AG04450 (cell line): Measurements from ENCODE around the gene SSBP4. TPM values are rescaled to one million over a fixed set of nuclear protein-coding genes. Genes with fewer than 3 reads are reported as not detected.
A peak's percentile ranks its signal among the peaks of the same experiment; 100 is the strongest.

Source experiments
- CTCF ChIA-PET: fragments of 300-600, 350-600 bp; formaldehyde crosslinking; extraction: SDS; loops from one replicate; lab custom pipeline; 2022; ENCODE audit warnings: antibody characterized with exemption, inconsistent platforms; lab: Charles Lee
- POLR2A ChIA-PET: fragments of 350-600 bp; formaldehyde crosslinking; extraction: SDS; loops from one replicate; lab custom pipeline; 2021; ENCODE audit warnings: antibody characterized with exemption, inconsistent platforms; lab: Yijun Ruan, JAX
- DNase-seq: peaks from one replicate; pipeline ENCODE4 v3.0.0-alpha.2; 2011; ENCODE audit warnings: low read depth, low spot score
- H3K27ac ChIP-seq: one replicate; pipeline ENCODE4 v1.5.1; 2012; ENCODE audit warnings: low read depth, low read length, control low read depth
- H3K27me3 ChIP-seq: one replicate; pipeline ENCODE4 v1.6.0; 2012; ENCODE audit warnings: low read length; ENCODE audit not compliant: control insufficient read depth, insufficient read depth
- H3K4me3 ChIP-seq: 2 replicates; pipeline ENCODE4 v1.5.1; 2011; ENCODE audit warnings: mild to moderate bottlenecking, low read depth, low read length, control low read depth
- H3K9me3 ChIP-seq: 2 replicates; pipeline ENCODE4 v1.5.1; 2012; ENCODE audit warnings: low read length; ENCODE audit not compliant: control insufficient read depth, insufficient read depth
- CTCF ChIP-seq: IDR thresholded peaks from 2 replicates; pipeline ENCODE4 v1.5.1; 2011; ENCODE audit warnings: low read depth, low read length, control low read depth, inconsistent platforms
- polyA plus RNA-seq: library from polyadenylated mRNA; depleted of rRNA; stranded (reverse); fragments of >200 nt; gene quantifications from 2 replicates; pipeline ENCODE4 v1.2.3, GENCODE V29; 2011

Gene SSBP4
- polyA plus RNA-seq, 1 experiment, result 9.4 TPM

- CTCF ChIA-PET, result no interaction called here
- Histone ChIP-seq H3K27me3 (no peaks in the 10 kb centered on the region), H3K4me3 (no peak overlapping the region), H3K27ac (no peak overlapping the region), H3K9me3 (peaks cover 8% of the 10 kb centered on the region)
- no peak for TF ChIP-seq CTCF
- DNase-seq, result no peak
- POLR2A ChIA-PET, result no interaction called here
Measured at GRCh38 chr19:18456279-18456678, 37.1 kb downstream of the SSBP4 start.

GRCh38 chr19:18456974-18457373 is 37.8 kb downstream of the SSBP4 start:
- CTCF ChIA-PET, result interaction anchor here (0.6 kb wide), 1 partner anchor 116 kb away, joined by 4 read pairs; no protein-coding TSS in a partner anchor
- no peaks in the 10 kb centered on the region for H3K27me3 ChIP-seq
- no peak for DNase-seq
- TF ChIP-seq CTCF, result no peak
- peaks cover 8% of the 10 kb centered on the region for H3K9me3 ChIP-seq
- no peak overlapping the region for H3K27ac ChIP-seq
- H3K4me3 ChIP-seq, result no peak overlapping the region
- POLR2A ChIA-PET, result no interaction called here

- no peak overlapping the region for H3K27ac ChIP-seq
Measured at GRCh38 chr19:18457483-18458331, 38.5 kb downstream of the SSBP4 start.

GRCh38 chr19:18460900-18461299 is 41.7 kb downstream of the SSBP4 start:
- no peak for TF ChIP-seq CTCF
- no peak for DNase-seq
- ChIA-PET POLR2A (interaction anchor here (0.9 to 1.4 kb wide), 4 partner anchors 10 to 128 kb away, joined by 3 to 4 read pairs (median 3); partner anchors contain the start of gene UBA52), CTCF (interaction anchor here (0.6 to 4.4 kb wide), 8 partner anchors 8 to 386 kb away, joined by 3 to 32 read pairs (median 6); no protein-coding TSS in a partner anchor)
- Histone ChIP-seq H3K27ac (peak overlapping the region; percentile 89), H3K4me3 (no peak overlapping the region), H3K9me3 (peaks cover 8% of the 10 kb centered on the region), H3K27me3 (no peaks in the 10 kb centered on the region)

More at GRCh38 chr19:18457483-18458331, 38.5 kb downstream of the SSBP4 start:
- DNase-seq, result no peak
- Histone ChIP-seq H3K9me3 (peaks cover 8% of the 10 kb centered on the region), H3K4me3 (no peak overlapping the region), H3K27me3 (no peaks in the 10 kb centered on the region)
- POLR2A ChIA-PET, result no interaction called here
- CTCF ChIA-PET, result no interaction called here
- TF ChIP-seq CTCF, result no peak

- H3K27ac ChIP-seq, result peak overlapping the region; percentile 21
- H3K27me3 ChIP-seq, result no peaks in the 10 kb centered on the region
- no peak for DNase-seq
- ChIA-PET CTCF (interaction anchor here (0.5 to 4.4 kb wide), 11 partner anchors 9 to 386 kb away, joined by 3 to 32 read pairs (median 5); partner anchors contain the start of gene ISYNA1), POLR2A (interaction anchor here (0.7 to 1.4 kb wide), 2 partner anchors 110 to 128 kb away, joined by 3 to 6 read pairs; no protein-coding TSS in a partner anchor)
- TF ChIP-seq CTCF, result no peak
- no peak overlapping the region for H3K4me3 ChIP-seq
- H3K9me3 ChIP-seq, result peaks cover 8% of the 10 kb centered on the region
Measured at GRCh38 chr19:18461471-18461870, 42.3 kb downstream of the SSBP4 start.
